Measurements from ENCODE around the gene NECAB2.
"Not testable (repeated sequence)": the region's sequence is repeated elsewhere in the genome, so short reads cannot be mapped to it uniquely, and the experiment has no call there.

The NECAB2 gene

DNA sequence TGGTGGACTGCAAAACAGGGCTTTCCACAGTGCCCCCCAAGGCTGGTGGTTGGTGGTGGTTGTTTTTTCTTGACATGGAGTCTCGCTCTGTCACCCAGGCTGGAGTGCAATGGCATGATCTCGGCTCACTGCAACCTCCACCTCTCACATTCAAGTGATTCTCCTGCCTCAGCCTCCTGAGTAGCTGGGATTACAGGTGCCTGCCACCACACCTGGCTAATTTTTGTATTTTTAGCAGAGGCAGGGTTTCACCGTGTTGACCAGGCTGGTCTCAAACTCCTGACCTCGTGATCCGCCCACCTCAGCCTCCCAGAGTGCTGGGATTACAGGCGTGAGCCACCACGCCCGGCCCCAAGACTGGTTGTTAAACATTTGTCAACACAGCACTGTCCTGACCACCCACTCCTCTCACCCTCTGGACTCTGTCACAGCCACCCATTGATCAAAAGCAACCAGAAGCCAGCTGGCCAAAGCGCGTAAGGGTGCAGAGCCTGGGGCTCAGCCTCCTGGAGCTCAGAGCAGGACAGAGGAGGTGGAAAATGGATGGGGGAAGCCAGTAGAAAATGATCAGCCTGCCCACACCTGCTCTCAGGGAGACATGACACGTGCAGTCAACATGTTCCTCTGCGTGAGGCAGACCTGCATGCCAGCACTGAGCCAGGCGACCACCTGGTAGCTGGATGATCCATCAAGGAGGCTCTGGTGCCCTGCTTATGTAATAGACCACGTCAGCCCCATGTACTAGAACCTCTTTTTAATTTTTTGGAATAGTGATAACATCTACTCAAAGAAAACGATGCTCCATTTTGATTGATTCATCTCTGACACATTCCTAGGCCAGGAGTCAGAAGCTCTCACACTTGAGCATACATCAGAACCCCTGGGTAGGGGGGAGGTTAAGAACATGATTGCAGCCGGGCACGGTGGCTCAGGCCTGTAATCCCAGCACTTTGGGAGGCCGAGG, 29.8 kb upstream of the NECAB2 start:
- TF ChIP-seq GLIS3 (CRISPR knock-in tag; IDR thresholded peaks at IDR 0.05) (no peak), ZNF565 (CRISPR knock-in tag; conservative IDR thresholded peaks at IDR 0.05; ENCODE audit: low read depth) (no peak), OSR1 (CRISPR knock-in tag; IDR thresholded peaks at IDR 0.05) (no peak), ZNF8 (CRISPR knock-in tag; IDR thresholded peaks at IDR 0.05) (no peak)
- TF ChIP-seq, protein P1, sequence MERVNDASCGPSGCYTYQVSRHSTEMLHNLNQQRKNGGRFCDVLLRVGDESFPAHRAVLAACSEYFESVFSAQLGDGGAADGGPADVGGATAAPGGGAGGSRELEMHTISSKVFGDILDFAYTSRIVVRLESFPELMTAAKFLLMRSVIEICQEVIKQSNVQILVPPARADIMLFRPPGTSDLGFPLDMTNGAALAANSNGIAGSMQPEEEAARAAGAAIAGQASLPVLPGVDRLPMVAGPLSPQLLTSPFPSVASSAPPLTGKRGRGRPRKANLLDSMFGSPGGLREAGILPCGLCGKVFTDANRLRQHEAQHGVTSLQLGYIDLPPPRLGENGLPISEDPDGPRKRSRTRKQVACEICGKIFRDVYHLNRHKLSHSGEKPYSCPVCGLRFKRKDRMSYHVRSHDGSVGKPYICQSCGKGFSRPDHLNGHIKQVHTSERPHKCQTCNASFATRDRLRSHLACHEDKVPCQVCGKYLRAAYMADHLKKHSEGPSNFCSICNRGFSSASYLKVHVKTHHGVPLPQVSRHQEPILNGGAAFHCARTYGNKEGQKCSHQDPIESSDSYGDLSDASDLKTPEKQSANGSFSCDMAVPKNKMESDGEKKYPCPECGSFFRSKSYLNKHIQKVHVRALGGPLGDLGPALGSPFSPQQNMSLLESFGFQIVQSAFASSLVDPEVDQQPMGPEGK (CRISPR knock-in tag; IDR thresholded peaks at IDR 0.05; ENCODE audit: borderline replicate concordance): no peak
- ATAC-seq: no peak

- TF ChIP-seq ISL1 (CRISPR knock-in tag; IDR thresholded peaks at IDR 0.05): no peak
Observed at GRCh38 chr16:83939266-83939855, 28.7 kb upstream of the NECAB2 start.

GRCh38 chr16:83940119-83940518, 27.9 kb upstream of the NECAB2 start:
- no peak for TF ChIP-seq PPARA (CRISPR knock-in tag; IDR thresholded peaks at IDR 0.05; ENCODE audit: borderline replicate concordance)
- no peak for TF ChIP-seq ZNF565 (CRISPR knock-in tag; conservative IDR thresholded peaks at IDR 0.05; ENCODE audit: low read depth)
- TF ChIP-seq ESRRG (CRISPR knock-in tag; IDR thresholded peaks at IDR 0.05): no peak
- TF ChIP-seq, protein P2, sequence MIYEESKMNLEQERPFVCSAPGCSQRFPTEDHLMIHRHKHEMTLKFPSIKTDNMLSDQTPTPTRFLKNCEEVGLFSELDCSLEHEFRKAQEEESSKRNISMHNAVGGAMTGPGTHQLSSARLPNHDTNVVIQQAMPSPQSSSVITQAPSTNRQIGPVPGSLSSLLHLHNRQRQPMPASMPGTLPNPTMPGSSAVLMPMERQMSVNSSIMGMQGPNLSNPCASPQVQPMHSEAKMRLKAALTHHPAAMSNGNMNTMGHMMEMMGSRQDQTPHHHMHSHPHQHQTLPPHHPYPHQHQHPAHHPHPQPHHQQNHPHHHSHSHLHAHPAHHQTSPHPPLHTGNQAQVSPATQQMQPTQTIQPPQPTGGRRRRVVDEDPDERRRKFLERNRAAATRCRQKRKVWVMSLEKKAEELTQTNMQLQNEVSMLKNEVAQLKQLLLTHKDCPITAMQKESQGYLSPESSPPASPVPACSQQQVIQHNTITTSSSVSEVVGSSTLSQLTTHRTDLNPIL (CRISPR knock-in tag; IDR thresholded peaks at IDR 0.05; ENCODE audit: low read depth): no peak
- no peak for TF ChIP-seq POU6F1 (CRISPR knock-in tag; IDR thresholded peaks at IDR 0.05; ENCODE audit: borderline replicate concordance, low read depth)
- no peak for TF ChIP-seq CSDC2 (CRISPR knock-in tag; IDR thresholded peaks at IDR 0.05)
- no peak for TF ChIP-seq ZFP3 (CRISPR knock-in tag; IDR thresholded peaks at IDR 0.05)
- TF ChIP-seq RARB (CRISPR knock-in tag; IDR thresholded peaks at IDR 0.05): no peak
- TF ChIP-seq TCF4 (CRISPR knock-in tag; IDR thresholded peaks at IDR 0.05; ENCODE audit: borderline replicate concordance): no peak
- TF ChIP-seq OSR1 (CRISPR knock-in tag; IDR thresholded peaks at IDR 0.05): no peak
- no peak for TF ChIP-seq TOX (CRISPR knock-in tag; IDR thresholded peaks at IDR 0.05; ENCODE audit: borderline replicate concordance)
- TF ChIP-seq, protein P1 (CRISPR knock-in tag; IDR thresholded peaks at IDR 0.05; ENCODE audit: borderline replicate concordance): no peak
- ATAC-seq: peak; percentile 42; the same call in 2 of the 3 replicates

More at GRCh38 chr16:83939266-83939855, 28.7 kb upstream of the NECAB2 start:
- no peak for ATAC-seq

DNA sequence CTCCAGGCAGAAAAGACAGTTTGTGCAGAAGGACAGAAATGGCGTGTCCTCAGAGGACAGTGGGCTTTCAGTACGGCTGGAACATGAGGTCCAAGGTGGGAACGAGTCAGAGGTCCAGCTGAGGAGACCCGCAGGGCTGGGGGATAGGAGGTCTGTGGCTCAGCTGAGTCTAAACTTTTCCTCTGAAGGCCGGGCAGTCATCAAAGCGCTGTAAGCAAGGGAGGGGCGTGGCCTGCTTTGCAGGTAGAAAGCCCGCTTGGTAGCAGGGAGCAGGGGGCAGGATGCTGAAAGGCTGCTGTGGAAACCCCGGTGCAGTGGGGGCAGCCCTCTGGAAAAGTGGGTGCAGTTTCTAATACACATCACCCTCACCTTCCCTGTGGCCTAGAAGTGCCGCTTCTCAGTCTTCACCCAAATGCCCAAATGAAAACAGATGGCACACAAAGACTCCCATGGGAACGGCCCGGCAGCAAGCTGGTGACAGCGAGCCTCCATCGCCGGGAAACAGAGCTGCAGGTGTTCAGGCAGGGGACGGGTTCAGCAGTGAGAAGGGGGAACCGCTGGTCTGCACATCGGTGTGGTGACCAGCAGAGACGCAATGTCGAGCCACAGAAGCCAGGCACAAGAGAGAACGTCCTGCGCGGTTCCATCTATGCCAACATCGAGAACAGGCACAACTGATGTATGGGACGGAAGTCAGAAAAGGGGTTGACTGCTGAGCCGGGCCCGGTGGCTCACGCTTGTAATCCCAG, 27.2 kb upstream of the NECAB2 start:
- ATAC-seq: peak; percentile 23; the same call in 2 of the 3 replicates
- TF ChIP-seq ARNTL (CRISPR knock-in tag; IDR thresholded peaks at IDR 0.05; ENCODE audit: borderline replicate concordance, low read depth) (no peak), TCF4 (CRISPR knock-in tag; IDR thresholded peaks at IDR 0.05; ENCODE audit: borderline replicate concordance) (no peak), CSDC2 (CRISPR knock-in tag; IDR thresholded peaks at IDR 0.05) (no peak), OSR1 (CRISPR knock-in tag; IDR thresholded peaks at IDR 0.05) (no peak), ZNF565 (CRISPR knock-in tag; conservative IDR thresholded peaks at IDR 0.05; ENCODE audit: low read depth) (no peak), POU6F1 (CRISPR knock-in tag; IDR thresholded peaks at IDR 0.05; ENCODE audit: borderline replicate concordance, low read depth) (no peak), PPARA (CRISPR knock-in tag; IDR thresholded peaks at IDR 0.05; ENCODE audit: borderline replicate concordance) (no peak), TOX (CRISPR knock-in tag; IDR thresholded peaks at IDR 0.05; ENCODE audit: borderline replicate concordance) (no peak), ZC3H10 (CRISPR knock-in tag; IDR thresholded peaks at IDR 0.05) (no peak), SNAI2 (CRISPR knock-in tag; IDR thresholded peaks at IDR 0.05) (no peak), ZNF70 (CRISPR knock-in tag; IDR thresholded peaks at IDR 0.05) (no peak), BACH2 (CRISPR knock-in tag; IDR thresholded peaks at IDR 0.05; ENCODE audit: borderline replicate concordance) (no peak), ZFP3 (CRISPR knock-in tag; IDR thresholded peaks at IDR 0.05) (no peak), ZFP30 (CRISPR knock-in tag; IDR thresholded peaks at IDR 0.05) (no peak), RARB (CRISPR knock-in tag; IDR thresholded peaks at IDR 0.05) (no peak), ZNF8 (CRISPR knock-in tag; IDR thresholded peaks at IDR 0.05) (no peak), CSRNP3 (CRISPR knock-in tag; IDR thresholded peaks at IDR 0.05) (no peak)

DNA sequence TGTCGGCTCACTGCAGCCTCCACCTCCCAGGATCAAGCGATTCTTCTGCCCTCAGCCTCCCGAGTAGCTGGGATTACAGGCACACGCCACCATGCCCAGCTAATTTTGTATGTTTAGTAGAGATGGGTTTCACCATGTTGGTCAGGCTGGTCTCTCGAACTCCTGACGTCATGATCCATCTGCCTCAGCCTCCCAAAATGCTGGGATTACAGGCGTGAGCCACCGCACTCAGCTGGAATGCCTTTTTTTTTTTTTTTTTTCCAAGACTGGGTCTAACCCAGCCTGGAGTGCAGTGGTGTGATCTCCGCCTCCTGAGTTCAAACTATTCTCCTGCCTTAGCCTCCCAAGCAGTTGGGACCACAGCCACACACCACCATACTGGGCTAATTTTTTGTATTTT, 26.5 kb upstream of the NECAB2 start:
- not testable (repeated sequence) for ATAC-seq
